CD4-positive, alpha-beta T cell treated with Interleukin-15 for 1 hour (primary cell): Measurements from ENCODE around the gene APOL2.
"Not testable (repeated sequence)": the region's sequence is repeated elsewhere in the genome, so short reads cannot be mapped to it uniquely, and the experiment has no call there.

Experiments used
- DNase-seq: peaks from one replicate; pipeline ENCODE4 v3.0.0-alpha.2; 2020

APOL2 gene

GRCh38 chr22:36220451-36220921, 18.8 kb downstream of the APOL2 start:
- no peak for DNase-seq

GRCh38 chr22:36218648-36219193, 20.6 kb downstream of the APOL2 start:
- no peak for DNase-seq

- no peak for DNase-seq
Measured at GRCh38 chr22:36215981-36216380, 23.3 kb downstream of the APOL2 start.

- no peak for DNase-seq
Measured at GRCh38 chr22:36213586-36213985, 25.7 kb downstream of the APOL2 start.

GRCh38 chr22:36212901-36213300, 26.4 kb downstream of the APOL2 start:
- no peak for DNase-seq

- DNase-seq: no peak
Measured at GRCh38 chr22:36211237-36211861, 28.0 kb downstream of the APOL2 start.

GRCh38 chr22:36210224-36210623, 29.1 kb downstream of the APOL2 start:
- DNase-seq: no peak

GRCh38 chr22:36209488-36209908, 29.8 kb downstream of the APOL2 start:
- DNase-seq: not testable (repeated sequence)

GRCh38 chr22:36208914-36209313, 30.4 kb downstream of the APOL2 start:
- no peak for DNase-seq

- no peak for DNase-seq
Measured at GRCh38 chr22:36208162-36208765, 31.1 kb downstream of the APOL2 start.

GRCh38 chr22:36206255-36206654, 33.1 kb downstream of the APOL2 start:
- no peak for DNase-seq

GRCh38 chr22:36205573-36205972, 33.8 kb downstream of the APOL2 start:
- not testable (repeated sequence) for DNase-seq

- no peak for DNase-seq
Measured at GRCh38 chr22:36204632-36205015, 34.7 kb downstream of the APOL2 start.

- no peak for DNase-seq
Measured at GRCh38 chr22:36204001-36204631, 35.2 kb downstream of the APOL2 start.

- DNase-seq: not testable (repeated sequence)
Measured at GRCh38 chr22:36203441-36203840, 35.9 kb downstream of the APOL2 start.

GRCh38 chr22:36202906-36203305, 36.4 kb downstream of the APOL2 start:
- not testable (repeated sequence) for DNase-seq

- no peak for DNase-seq
Measured at GRCh38 chr22:36201630-36202319, 37.6 kb downstream of the APOL2 start, which contains the start of gene APOL4. Gene APOL4, minus strand, starts transcription at chr22:36201809. Its CDS starts 75 bp downstream, at chr22:36201734.

GRCh38 chr22:36201025-36201424, 38.3 kb downstream of the APOL2 start:
- not testable (repeated sequence) for DNase-seq

GRCh38 chr22:36199001-36199551, 40.3 kb downstream of the APOL2 start:
- no peak for DNase-seq

GRCh38 chr22:36198536-36198935, 40.8 kb downstream of the APOL2 start:
- DNase-seq: no peak

GRCh38 chr22:36197514-36198146, 41.7 kb downstream of the APOL2 start:
- DNase-seq: no peak

- DNase-seq: no peak
Measured at GRCh38 chr22:36197065-36197440, 42.3 kb downstream of the APOL2 start.
